Measurements from ENCODE around the gene SCD5. TPM values are rescaled to one million over a fixed set of nuclear protein-coding genes. Genes with fewer than 3 reads are reported as not detected.
"Not testable (repeated sequence)": the region's sequence is repeated elsewhere in the genome, so short reads cannot be mapped to it uniquely, and the experiment has no call there.

SCD5 gene
- total RNA-seq, 6 donors from 2014 or later: 17.8 to 40.3 (median 25.3) TPM

DNA sequence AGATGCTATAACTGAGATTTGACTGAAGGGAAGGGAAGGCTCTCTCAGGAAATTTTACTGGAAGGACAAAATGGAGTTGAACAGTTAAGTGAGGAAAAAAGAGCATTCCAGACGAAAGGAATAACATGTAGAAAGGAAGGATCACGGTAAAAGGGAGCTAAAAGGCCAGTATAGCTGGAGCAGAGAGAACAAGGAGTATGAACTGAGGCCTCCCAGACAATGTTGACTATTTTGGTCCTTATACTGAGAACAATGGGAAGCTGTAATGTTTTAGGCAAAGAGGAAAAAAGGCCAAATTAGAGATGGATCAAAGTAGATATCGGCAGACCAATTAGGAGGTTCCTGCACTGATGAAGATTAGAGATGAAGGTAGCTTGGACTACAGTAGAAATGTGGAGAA lies 26.8 kb upstream of the SCD5 start:
- peaks cover 62 to 96% (median 79%) of the 10 kb centered on the region in 4 donors for H3K36me3 ChIP-seq
- H3K27me3 ChIP-seq: no peaks in the 10 kb centered on the region
- H3K4me1 ChIP-seq: no peaks in the 10 kb centered on the region
- H3K9me3 ChIP-seq: no peaks in the 10 kb centered on the region
- ATAC-seq (ENCODE audit: low FRiP score in 2 of 2) (no peak), DNase-seq (no peak)
- H3K27ac ChIP-seq: no peak overlapping the region
- 86 to 91% methylated on average over 3 of the region's 3 CpGs for WGBS, 2 donors
- no peak for TF ChIP-seq POLR2A (IDR thresholded peaks at IDR 0.05)
- TF ChIP-seq CTCF (IDR thresholded peaks at IDR 0.05): no peak
- no peak for TF ChIP-seq POLR2AphosphoS5 (IDR thresholded peaks at IDR 0.05)
- no peak for TF ChIP-seq EP300 (IDR thresholded peaks at IDR 0.05)
- H3K4me3 ChIP-seq: no peak overlapping the region

DNA sequence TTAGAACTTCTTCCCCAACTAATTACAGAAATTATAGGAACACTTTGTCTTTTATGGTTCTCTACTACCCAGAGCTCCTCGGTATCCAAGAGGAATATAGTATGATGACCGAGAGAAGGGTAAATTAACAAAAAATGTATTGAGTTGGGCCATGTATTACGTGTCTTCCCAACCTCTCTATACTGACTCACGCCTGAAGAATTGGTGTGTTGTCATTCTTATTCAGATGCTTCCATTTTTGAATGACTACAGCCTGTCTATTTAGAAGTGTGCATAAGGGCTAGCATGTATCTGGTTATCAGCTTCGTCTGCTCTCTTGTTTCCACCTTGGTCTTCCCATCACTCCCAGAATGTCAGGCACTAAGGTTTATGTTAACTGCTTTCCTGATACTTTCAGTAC lies 24.5 kb upstream of the SCD5 start:
- TF ChIP-seq POLR2A (IDR thresholded peaks at IDR 0.05) (no peak), EP300 (IDR thresholded peaks at IDR 0.05) (no peak), POLR2AphosphoS5 (IDR thresholded peaks at IDR 0.05) (no peak), CTCF (IDR thresholded peaks at IDR 0.05) (no peak)
- Histone ChIP-seq H3K27me3 (no peaks in the 10 kb centered on the region), H3K27ac (no peak overlapping the region), H3K36me3 (peaks cover 69 to 100% (median 90%) of the 10 kb centered on the region in 4 donors), H3K4me3 (no peak overlapping the region), H3K9me3 (no peaks in the 10 kb centered on the region), H3K4me1 (no peaks in the 10 kb centered on the region)
- no peak for ATAC-seq (ENCODE audit: low FRiP score in 2 of 2)
- DNase-seq: no peak
- 95 to 97% methylated on average over 5 of the region's 5 CpGs for WGBS, 2 donors

DNA sequence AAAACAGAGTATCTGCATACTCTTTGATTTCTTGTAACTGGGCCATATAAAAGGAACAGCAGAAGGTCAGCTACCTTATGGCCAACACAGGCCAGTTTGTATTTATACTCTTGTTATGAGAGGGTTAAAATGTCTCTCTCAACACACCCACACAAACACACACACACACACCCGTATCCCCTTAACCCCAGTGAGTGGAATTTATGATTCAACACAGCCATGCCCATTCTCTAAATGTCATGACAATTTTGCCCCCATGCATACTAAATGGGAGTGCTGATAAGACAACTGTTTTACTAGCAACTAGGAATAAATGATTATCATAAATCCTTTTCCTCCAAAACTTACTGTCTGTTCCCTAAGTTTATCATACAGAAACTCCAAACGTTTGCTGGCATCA lies 22.1 kb upstream of the SCD5 start:
- Histone ChIP-seq H3K27ac (no peak overlapping the region), H3K27me3 (no peaks in the 10 kb centered on the region), H3K9me3 (no peaks in the 10 kb centered on the region), H3K4me1 (no peaks in the 10 kb centered on the region), H3K36me3 (peaks cover 56 to 89% (median 79%) of the 10 kb centered on the region in 4 donors), H3K4me3 (no peak overlapping the region)
- ATAC-seq (ENCODE audit: low FRiP score in 2 of 2) (no peak), DNase-seq (no peak)
- no peak for TF ChIP-seq EP300 (IDR thresholded peaks at IDR 0.05)
- no peak for TF ChIP-seq POLR2AphosphoS5 (IDR thresholded peaks at IDR 0.05)
- no peak for TF ChIP-seq POLR2A (IDR thresholded peaks at IDR 0.05)
- TF ChIP-seq CTCF (IDR thresholded peaks at IDR 0.05): no peak
- WGBS, 2 donors: 53% methylated on average over 2 of the region's 2 CpGs

GRCh38 chr4:82818664-82819662 lies 20.4 kb upstream of the SCD5 start:
- DNase-seq (no peak), ATAC-seq (ENCODE audit: low FRiP score in 2 of 2) (no peak)
- 90 to 91% methylated on average over 2 of the region's 2 CpGs for WGBS, 2 donors
- Histone ChIP-seq H3K36me3 (peaks cover 43 to 72% (median 63%) of the 10 kb centered on the region in 4 donors), H3K9me3 (no peaks in the 10 kb centered on the region), H3K4me1 (no peaks in the 10 kb centered on the region), H3K4me3 (no peak overlapping the region), H3K27me3 (no peaks in the 10 kb centered on the region), H3K27ac (no peak overlapping the region)
- TF ChIP-seq POLR2AphosphoS5 (IDR thresholded peaks at IDR 0.05) (no peak), POLR2A (IDR thresholded peaks at IDR 0.05) (no peak)

GRCh38 chr4:82816874-82817273 lies 18.3 kb upstream of the SCD5 start:
- H3K27ac ChIP-seq; H3K9me3 ChIP-seq; ATAC-seq (ENCODE audit: low FRiP score in 2 of 2); DNase-seq; H3K27me3 ChIP-seq; H3K4me1 ChIP-seq; H3K4me3 ChIP-seq: not testable (repeated sequence)
- 97 to 99% methylated on average over 6 of the region's 6 CpGs for WGBS, 2 donors
- peaks cover 22 to 51% (median 42%) of the 10 kb centered on the region in 4 donors for H3K36me3 ChIP-seq

Measured in upper lobe of left lung (tissue), 6 donors.